Central memory CD4-positive, alpha-beta T cell (primary cell): Measurements from ENCODE around the gene MAP3K6.
A peak's percentile ranks its signal among the peaks of the same experiment; 100 is the strongest.
"Not testable (repeated sequence)": the region's sequence is repeated elsewhere in the genome, so short reads cannot be mapped to it uniquely, and the experiment has no call there.

ENCODE experiments used
- DNase-seq: peaks from one replicate; pipeline ENCODE4 v3.0.0; 2022
- total RNA-seq, 3 experiments: gene quantifications; one replicate each; lab custom pipeline; 2026; lab: John Stamatoyannopoulos, UW

The MAP3K6 gene
- 1.3 to 12.5 (median 3.5) reads per million in 3 experiments for total RNA-seq

- peak; percentile 32 for DNase-seq
Observed at GRCh38 chr1:27366411-27367159, at the start of gene MAP3K6. TSS of gene MAP3K6 (minus strand) at chr1:27366961. CDS start at chr1:27366597, 364 bp downstream.

- no peak for DNase-seq
Observed at GRCh38 chr1:27414091-27414490, 47.3 kb upstream of the MAP3K6 start.

GRCh38 chr1:27413004-27413403 is 46.2 kb upstream of the MAP3K6 start:
- DNase-seq: no peak

- DNase-seq: no peak
Observed at GRCh38 chr1:27412502-27412901, 45.7 kb upstream of the MAP3K6 start.

DNA sequence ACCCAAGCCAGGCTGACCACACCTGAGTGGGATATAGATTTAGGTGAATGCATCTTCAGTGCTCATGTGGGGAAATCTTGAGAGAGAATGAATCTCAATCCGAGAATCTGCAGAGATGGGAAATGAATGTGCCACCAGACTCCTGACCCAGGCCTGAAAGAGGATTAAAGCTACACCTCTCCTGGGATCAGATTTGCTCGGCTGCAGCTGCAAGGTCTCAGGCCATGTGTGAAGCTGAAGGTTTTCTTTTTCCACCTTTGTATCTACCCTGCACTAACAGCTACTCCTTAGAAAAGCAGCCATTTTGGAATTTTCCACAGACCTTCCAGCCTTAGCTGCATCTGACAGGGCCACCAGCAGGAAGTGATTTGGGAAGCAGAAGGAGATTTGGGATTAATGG is 43.9 kb upstream of the MAP3K6 start:
- no peak for DNase-seq

DNA sequence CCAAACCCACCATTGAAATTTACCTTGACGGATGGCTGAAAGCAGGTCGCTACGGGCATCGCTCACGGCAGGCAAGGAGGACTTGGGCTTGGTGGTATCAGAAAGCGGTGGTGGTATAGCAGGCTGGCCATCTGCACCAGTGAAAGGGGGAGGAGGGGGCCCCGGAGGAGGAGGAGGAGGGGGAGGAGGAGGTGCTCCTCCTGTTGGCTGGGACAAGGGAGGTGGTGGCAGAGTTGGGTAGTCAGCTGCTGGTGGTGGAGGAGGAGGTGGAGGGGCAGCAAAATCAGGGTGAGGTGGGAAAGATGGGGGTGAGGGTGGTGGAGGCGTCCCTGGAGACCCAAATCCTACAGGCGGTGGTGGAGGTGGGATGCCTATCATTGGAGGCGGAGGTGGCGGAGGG is 42.9 kb upstream of the MAP3K6 start:
- DNase-seq: no peak

DNA sequence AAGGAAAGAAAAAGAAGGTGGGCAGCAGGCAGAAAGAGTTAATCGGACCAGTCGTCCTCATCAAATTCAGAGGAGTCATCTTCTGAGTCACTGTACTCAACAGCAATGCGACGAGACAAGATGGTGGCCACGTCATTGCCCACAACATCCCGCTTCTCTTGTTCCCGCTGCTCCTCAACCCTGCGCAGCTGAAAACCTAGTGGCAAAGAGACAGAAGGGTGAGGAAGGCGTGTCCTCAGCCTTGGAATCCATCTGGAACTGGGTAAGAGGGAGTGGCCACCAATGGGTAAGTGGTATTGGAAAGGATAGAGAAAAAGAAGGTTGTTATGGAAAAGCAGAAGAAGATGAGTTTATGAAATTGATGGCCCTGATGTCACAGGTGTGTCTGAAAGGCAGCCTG is 41.4 kb upstream of the MAP3K6 start:
- DNase-seq: no peak

GRCh38 chr1:27406791-27407190 is 40.0 kb upstream of the MAP3K6 start:
- DNase-seq: not testable (repeated sequence)

GRCh38 chr1:27406362-27406680 is 39.6 kb upstream of the MAP3K6 start:
- DNase-seq: no peak

DNA sequence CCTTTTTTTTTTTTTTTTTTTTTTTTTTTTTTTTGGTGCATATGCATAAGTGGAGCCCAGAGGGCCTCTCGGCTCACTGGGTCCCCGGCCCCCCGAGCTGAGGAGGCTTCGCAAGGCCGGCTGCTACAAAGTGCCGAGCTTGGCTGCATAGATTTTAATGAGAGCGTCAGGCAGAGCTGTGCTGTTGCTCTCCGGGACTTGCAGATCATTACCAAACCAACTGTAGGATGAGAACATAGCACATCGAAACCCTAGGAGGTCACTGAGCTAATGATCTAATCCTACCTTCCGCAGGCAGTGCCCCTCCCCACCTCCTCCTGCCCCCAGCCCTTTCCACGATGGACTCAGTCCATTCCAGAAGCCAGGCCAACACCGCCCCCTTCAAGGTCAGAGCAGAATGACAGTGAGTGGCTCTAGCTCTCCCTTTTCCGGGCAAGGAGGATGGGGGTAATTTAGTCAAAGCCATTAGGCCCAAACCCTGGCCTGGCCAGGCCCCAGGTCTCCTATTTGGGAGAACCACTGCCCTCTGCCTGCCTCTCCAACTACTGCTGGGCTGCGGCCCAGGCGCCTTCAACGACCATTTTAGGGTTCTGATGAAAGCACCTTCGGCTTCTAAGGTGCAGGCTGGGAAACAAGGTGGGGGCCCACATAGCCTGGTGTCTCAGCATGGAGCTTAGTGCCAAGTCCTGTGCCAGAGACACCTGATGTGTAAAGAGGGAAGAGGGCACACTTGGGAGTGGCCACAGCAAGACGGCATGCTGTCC is 39.0 kb upstream of the MAP3K6 start:
- not testable (repeated sequence) for DNase-seq

GRCh38 chr1:27405074-27405473 is 38.3 kb upstream of the MAP3K6 start:
- no peak for DNase-seq

GRCh38 chr1:27403931-27404330 is 37.2 kb upstream of the MAP3K6 start:
- no peak for DNase-seq

GRCh38 chr1:27403065-27403726 is 36.4 kb upstream of the MAP3K6 start:
- no peak for DNase-seq

DNA sequence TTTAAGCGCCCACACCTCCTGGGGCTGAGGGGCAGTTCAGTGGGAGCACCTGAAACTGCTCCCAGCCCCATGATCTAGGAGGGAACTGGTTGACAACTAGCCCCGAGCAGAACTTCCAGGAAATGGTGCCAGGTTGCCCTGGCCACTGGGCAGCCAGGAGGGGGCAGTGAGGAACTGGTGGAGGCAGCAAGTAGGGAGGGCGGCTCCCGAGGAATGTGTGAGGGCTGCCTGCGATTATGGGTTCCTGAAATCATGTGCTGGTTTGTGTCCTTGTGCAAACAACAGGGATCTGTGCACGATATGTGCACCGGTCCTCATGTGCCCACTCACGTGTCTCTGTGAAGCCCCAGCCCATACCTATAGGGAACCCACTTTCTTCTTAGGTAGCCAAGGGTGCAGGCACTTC is 35.6 kb upstream of the MAP3K6 start:
- no peak for DNase-seq

DNA sequence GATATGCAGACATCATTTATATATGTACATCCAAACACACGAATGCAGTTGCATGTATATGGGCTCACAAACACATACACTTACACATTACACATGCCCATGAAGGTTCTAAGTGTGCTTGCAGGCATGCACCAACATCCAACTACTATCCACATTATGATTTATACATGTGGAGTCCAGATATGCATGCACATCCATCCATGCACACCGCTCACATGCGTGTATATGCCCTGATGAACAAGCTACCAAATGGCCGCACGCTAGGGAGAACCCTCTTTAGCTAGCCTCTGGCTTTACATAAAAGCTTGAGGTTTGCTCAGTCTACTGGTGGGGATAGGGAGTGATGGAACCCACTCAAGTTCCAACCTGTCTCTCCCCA is 34.2 kb upstream of the MAP3K6 start:
- no peak for DNase-seq

DNA sequence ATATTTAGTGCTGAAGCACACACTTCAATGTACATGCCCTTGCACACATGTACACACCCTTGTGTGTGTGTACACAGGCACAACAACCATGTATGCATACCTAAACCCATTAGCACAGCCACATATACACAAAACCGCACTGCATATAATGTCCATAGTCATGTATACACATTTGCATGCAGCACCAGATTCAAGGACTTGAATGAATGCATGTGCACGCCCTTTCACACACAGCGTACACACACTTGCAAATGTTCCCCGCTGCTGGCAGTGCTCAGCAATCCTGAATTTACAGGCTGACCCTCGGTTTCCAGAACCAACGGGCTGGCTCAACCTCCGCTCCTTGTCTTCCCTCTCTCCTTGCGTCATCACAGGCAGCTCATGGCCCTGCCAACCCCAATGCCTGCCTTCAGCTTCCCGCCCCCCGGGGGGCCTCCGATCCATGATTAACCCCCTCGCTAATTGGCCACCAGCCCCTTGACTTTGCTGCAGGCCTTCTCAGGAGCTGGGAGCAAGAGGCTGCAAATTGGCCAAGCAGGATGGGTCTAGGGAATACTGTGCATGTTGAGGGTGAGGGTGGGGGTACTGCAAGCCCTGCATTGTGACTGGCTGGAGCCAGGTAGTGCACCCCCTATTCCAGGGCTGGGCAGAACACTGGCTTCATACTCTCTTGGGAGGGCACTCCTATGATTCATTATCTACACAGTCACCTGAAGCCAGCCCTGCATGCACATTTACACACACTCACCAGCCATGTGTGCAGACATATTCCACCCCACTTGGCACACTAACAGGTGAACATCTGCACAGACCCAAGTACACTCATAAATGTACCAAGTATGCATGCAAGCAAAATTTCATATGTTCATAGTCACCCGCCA is 33.6 kb upstream of the MAP3K6 start:
- DNase-seq: no peak

DNA sequence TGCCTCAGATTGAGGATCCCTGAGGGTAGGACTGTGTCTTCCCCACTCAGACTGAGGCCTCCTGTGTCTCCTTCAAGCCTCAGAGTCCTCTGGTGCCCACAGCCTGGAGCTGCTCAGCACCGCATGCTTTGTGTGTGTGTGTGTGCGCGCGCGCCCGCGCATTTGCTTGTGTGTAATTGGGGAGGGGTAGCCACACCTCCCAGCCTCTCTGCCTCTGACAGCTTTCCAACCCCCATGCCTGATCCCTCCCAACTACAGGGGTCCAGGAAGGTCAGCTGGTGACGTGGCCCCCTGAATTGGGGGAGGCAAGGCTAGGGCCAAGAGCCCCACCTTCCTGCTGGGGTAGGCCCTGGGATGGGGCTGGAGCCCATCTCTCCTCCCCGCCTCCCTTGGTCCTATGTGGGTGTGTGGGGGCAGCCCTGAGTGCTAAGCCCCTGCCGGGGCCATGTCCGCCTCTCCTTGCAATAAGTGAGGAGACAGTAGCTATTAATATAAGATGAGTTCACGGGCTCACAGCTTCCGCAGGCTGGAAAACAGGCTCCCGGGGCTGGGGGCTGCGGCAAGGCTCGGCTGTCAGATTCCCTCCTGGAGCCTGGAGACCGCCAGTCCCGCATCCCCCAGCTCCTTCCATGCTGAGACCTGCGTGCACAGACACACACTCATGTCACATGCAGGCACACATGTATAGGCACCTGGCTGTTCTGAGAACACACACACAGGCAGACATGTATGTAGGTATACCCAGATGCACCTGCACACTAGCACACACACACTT is 32.7 kb upstream of the MAP3K6 start:
- DNase-seq: no peak

DNA sequence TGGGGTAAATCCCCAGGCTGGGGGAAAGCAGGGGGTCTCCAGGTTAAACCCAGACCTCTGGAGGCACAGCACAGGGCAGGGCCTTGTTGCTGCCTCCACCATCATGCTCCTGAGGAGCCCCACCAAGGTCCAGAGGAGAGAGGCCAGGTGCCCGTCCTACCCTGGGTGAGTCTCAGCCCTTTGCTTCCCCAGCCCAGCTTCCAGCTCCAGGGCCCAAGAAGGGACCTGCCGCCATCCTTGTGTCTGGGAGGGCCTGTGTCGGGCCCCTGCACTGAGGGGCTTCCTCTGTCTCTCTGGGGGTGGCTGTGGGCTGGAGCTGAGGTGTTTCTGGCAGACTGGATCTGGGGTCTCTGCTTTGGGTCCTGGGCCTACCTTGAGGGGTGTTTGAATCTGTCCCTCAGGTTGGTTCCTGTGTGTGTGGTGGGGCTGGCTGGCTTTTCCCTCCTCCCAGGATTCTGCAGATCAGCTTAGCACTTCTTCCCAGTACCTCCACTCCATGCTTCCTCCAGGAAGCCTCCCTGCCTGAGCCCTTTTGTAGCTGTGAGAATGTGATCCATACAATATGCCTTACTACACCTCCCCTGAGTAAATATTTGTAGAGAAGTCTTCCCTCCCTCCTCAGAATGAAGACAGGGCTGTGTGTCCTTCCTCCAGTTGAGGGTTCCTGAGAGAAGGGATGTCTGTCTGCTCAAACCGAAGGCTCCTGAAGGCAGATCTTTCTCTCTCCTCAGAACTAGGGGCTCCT is 31.8 kb upstream of the MAP3K6 start:
- DNase-seq: no peak

- DNase-seq: no peak
Observed at GRCh38 chr1:27397749-27398148, 31.0 kb upstream of the MAP3K6 start.

- DNase-seq: no peak
Observed at GRCh38 chr1:27397110-27397509, 30.3 kb upstream of the MAP3K6 start.
